ENCODE results near the gene HSF2BP.
"Not testable (repeated sequence)": the region's sequence is repeated elsewhere in the genome, so short reads cannot be mapped to it uniquely, and the experiment has no call there.

The HSF2BP gene

DNA sequence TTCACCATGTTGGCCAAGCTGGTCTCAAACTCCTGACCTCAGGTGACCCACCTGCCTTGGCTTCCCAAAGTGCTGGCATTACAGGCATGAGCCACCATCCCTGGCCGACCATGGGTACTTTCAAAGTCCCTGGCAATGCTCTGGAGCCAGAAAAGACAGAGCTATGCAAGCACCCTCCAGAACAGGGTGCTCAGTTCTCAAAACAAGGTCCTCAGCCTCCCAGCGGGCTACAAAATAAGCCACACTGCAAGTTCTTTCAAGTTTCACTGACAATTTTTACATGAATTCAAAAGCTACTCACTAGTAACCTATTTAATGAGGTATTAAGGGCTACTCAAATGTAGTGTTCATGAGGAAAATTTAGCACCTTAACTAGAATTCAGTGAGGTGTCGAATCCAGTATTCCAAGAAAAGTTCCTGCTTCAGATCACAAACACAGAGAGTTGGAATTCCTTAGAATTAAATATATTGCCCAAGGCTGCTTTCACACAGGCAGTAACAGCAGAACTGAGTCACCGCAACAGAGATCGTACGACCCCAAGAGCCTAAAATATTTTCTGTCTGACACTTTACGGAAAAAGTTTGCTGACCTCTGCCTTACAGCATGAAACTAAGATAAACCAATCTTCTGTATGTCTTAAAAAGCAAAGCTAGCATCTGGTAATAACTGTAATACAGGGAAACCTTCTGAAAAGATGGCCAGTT lies 60.7 kb downstream of the HSF2BP start:
- DNase-seq (ENCODE audit: low read depth in 2 of 3, low spot score in 2 of 3) = no peak

DNA sequence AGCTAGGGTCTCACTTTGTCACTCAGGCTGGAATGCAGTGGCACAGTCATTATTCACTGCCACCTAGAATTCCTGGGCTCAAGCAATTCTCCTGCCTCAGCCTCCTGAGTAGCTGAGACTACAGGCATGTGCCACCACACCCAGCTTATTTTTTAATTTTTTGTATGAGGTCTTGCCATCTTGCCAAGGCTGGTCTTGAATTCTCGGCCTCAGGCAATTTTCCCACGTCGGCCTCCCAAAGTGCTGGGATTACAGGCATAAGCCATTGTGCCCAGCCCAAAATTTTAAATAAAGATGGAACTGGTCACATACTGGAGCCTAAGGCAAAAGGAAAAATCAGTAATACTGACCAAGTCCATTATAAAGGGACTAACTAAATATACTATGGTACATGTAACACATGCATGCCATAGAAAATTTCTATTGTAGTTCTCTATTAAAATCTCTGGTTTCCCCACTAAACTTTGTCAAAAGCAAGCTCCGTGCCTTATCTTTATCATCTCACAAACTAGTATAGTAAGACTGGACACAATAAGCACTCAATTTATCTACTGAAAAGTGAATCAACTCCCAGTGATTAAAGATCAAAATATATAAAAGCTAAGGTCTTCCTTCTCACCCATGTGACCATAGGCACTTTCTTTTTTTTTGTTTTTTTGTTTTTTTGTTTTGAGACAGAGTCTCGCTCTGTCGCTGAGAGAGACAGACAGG lies 61.6 kb downstream of the HSF2BP start:
- DNase-seq (ENCODE audit: low read depth in 2 of 3, low spot score in 2 of 3) = no peak

DNA sequence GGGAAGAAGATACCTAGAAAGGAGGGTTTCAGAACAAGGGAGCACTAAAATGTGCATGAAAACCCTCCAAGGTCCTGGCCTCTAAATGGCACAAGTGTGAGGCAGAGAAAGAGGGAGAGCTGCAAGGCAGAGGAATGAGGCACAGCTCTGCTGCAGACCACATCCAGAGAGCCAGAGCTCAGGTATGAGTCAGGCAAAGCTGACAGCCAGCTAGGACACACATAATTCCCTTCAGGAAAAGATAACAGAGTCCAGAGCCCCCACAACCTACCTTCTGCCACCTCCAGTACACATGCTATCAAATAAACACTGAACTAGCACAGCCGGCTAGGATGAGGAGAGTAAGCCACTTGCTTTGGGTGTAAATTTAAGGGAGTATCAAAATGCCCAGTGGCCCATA lies 62.2 kb downstream of the HSF2BP start:
- DNase-seq (ENCODE audit: low read depth in 2 of 3, low spot score in 2 of 3) = no peak

DNA sequence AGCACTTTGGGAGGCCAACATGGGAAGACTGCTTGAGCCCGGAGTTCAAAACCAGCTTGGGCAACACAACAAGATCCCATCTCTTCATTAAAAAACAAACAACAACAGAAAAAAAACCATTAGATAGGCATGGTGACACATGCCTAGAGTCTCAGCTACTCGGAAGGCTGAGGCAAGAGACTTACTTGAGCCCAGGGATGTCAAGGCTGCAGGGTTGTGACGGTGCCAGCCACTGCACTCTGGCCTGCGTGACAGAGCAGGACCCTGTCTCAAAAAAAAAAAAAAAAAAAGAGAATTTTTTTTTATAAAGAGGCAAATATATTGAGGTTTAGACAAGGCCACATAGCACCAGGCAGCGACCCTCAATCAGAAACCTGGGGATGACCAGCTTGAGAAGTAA lies 62.7 kb downstream of the HSF2BP start:
- DNase-seq (ENCODE audit: low read depth in 2 of 3, low spot score in 2 of 3) = no peak

DNA sequence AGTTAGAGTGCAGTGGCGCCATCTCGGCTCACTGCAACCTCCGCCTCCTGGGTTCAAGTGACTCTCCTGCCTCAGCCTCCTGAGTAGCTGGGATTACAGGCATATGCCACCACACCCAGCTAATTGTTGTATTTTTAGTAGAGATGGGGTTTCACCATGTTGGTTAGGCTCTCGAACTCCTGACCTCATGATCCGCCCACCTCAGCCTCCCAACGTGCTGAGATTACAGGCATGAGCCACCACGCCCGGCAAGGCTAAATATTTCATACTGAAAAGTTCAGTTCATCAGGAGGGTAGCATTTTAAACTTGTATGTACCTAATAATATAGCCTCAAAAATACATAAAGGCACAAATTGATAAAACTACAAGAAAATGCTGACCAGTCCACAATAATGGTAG lies 63.5 kb downstream of the HSF2BP start:
- not testable (repeated sequence) for DNase-seq (ENCODE audit: low read depth in 2 of 3, low spot score in 2 of 3)

DNA sequence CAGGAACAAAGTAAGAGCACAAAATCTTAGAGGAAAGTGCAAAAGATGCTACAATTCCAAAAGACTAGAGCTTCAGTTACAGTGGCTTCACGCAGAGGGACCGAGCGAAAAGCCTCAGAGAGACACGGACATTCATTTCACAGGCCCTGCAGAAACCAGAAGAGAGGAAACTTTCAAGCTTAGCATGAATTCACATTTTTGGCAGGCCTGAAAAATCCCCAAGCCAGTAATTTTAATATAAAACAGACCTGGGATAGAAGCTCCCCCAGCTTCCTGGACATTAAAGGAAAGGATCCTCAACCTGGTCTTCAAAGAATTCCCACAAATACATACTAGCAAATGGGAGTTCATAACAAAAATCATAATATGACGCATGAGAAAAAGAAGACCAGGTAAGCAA lies 66.2 kb downstream of the HSF2BP start:
- no peak for DNase-seq (ENCODE audit: low read depth in 2 of 3, low spot score in 2 of 3)

DNA sequence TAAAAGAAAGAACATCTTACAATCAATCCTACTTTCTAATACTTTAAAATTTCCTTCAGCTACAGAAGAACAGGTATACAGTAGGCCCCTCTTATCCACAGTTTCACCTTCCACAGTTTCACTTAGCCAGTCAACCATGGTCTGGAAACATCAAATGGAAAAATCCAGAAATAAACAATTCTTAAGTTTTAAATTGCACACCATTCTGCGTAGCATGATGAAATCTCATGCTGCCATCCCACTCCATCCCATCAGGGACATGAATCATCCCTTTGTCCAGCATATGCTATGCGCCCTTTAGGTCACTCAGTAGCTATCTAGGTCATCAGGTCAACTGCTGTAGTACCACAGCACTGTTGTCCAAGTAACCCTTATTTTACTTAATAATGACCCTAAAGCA lies 67.7 kb downstream of the HSF2BP start:
- DNase-seq (ENCODE audit: low read depth in 2 of 3, low spot score in 2 of 3) = no peak

DNA sequence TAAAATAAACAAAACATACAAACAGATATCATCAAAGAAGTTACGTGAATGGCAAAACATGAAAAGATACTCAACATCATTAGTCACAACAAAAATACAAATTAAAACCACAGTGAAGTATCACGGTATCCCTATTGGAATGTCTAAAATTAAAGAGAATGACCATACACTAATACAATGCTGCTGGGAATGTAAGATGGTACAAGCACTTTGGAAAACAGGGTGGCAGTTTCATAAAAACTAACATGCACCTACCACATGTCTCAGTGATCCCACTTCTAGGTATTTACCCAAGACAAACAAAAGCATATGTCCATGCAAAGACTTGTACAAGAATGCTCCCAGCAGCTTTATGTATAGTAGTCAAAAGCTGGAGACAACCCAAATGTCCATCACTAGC lies 69.1 kb downstream of the HSF2BP start:
- no peak for DNase-seq (ENCODE audit: low read depth in 2 of 3, low spot score in 2 of 3)

DNA sequence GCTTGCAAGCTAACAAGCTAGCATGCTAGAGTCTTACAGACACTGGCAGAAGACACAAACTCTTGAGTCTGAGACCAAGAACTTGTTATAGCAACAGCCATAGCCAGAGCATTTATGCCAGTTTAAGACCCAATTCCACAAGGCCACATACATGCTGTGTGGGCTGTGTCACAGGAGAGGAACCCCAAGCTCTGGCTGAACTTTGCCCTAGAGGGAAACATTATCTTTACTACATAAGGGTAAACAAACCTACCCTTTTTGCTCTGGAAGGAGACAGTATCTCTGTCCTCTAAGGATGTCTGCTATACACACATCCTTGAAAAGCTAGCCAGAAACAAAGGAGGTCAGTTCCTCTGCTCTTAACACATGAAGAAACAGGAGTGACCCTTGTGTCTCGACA lies 70.3 kb downstream of the HSF2BP start:
- DNase-seq (ENCODE audit: low read depth in 2 of 3, low spot score in 2 of 3) = no peak

DNA sequence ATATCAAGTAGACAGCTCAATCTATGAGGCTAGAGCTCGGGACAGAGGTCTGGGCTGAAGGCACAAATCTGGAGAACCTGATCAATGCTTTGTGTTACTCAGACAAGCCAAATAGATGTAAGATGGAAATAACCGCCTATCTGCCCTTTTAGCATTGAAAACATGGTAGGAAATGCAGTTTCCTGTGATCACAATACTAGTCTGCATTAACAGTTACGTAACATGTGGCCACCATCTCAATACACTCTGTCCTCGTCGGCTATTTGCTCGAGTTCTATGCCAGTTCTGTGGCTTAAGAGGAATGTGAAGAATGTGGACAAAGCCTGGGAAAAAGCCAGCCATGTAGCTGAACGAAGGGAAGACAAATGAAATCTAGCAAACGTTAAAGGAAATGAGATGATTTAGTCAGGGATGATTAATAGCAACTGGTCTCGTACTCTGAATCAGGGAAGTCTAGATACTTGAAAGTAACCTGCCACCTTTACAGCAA lies 73.3 kb downstream of the HSF2BP start:
- DNase-seq (ENCODE audit: low read depth in 2 of 3, low spot score in 2 of 3) = no peak

DNA sequence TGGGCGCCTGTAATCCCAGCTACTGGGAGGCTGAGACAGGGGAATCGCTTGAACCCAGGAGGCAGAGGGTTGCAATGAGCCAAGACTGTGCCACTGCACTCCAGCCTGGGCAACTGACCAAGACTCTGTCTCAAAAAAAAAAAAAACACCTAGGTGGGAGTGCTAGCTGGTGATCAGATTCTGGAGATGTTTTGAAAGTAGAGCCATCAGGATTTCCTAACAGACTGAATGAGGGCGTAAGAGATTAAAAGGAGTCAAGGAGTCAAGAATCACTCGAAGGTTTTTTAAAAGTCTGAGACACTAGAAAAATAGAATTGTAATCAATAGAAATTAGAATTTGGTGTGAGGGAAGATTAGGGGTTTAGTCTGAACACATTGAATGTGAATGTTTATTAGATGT lies 73.8 kb downstream of the HSF2BP start:
- no peak for DNase-seq (ENCODE audit: low read depth in 2 of 3, low spot score in 2 of 3)

DNA sequence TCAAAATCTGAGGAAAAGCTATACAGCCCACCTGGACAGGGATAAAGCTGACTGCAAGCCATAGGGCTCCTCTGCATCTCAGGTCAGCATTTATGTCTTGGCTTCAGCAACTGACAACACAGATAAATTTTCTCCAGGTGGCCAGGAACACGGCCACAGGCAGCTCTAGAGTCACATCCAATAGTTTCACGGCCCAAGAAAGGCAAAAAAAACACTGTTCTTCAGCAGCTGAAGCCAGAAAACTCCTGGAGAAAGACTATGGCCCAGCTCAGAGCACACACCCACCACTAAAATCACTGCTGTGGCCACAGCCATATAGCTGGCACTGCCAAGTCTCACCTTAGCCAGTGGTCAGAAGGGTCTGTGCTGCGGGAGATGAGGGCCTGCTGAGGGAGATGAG lies 77.8 kb downstream of the HSF2BP start:
- DNase-seq (ENCODE audit: low read depth in 2 of 3, low spot score in 2 of 3) = no peak

DNA sequence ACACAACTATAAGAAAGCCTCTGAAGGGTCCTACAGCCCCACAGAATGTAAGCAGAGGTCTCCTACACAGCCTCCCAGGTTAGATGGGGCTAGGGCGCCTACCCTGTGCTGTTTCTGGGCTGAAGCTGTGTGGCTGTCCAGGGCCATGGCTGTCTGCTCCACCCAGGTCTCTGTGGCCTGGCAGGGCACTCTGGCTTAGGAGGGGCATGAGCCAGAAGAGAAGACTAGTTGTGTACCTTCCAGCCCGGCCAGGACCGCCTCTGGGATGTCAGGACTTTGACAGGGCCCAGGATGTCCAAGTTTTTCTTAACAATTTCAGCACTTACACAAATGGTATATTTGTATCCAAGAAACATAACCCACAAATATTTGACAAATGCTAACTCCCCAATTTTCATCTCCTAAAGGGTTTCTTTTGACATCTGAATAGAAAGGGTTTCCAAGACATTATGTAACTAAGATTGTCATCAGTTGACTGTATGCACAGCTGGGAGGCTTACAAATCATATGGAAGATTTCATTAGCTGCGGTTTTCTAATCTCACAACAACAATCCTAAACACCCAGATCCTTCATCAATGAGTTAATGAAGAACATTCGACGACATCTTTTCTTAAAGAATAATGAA lies 80.5 kb downstream of the HSF2BP start:
- DNase-seq (ENCODE audit: low read depth in 2 of 3, low spot score in 2 of 3) = no peak

DNA sequence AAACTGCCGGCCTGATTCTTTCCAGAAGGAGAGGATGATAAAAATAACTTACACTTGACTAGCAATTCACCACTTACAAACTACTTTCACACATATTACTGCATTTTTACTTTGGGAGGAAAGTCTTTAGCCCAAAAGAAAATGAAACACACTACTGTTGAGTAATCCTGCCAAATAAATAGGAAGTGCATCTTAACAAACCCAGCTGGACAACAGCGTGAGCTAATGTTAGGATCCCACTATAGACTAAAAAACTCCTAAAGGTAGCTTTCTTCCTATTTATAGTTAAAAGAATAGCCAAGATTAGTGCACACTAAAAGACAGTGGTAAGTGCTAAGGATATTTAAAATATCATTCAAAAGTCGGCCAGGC lies 83.8 kb downstream of the HSF2BP start:
- no peak for DNase-seq (ENCODE audit: low read depth in 2 of 3, low spot score in 2 of 3)

DNA sequence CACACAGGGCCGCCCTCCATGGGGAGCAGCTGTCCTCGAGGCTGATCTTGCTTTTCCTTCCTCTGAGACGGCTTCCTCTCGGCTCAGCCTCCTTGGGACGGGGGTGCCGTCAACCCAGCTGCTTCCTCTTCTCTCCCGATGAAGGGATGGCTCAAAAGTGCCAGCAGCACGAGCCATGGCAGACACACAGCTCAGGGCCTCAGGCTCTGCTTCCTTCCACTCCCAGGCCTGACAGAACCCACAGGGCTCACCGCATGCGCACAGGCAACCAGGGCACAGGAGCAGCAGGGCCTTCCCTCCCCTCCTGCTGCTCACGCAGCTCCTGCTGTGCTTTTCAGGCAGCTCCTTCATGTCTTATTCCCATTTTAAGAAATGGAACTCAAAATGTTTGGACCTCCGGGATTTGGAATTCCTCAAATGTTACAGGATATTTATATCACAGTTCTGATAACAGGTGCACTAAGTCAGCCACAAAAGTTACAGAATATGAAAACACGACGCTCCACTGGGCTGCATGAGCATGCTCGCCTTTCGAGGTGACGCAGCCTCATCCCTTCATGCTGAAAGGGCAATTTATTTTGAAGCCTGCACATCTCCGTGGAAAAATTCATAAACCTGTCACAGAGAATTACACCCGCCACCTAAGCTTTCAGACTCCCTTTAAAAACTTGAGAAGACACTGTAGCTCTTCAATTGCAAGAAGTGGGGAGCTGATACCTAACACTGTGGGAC lies 84.4 kb downstream of the HSF2BP start:
- no peak for DNase-seq (ENCODE audit: low read depth in 2 of 3, low spot score in 2 of 3)

DNA sequence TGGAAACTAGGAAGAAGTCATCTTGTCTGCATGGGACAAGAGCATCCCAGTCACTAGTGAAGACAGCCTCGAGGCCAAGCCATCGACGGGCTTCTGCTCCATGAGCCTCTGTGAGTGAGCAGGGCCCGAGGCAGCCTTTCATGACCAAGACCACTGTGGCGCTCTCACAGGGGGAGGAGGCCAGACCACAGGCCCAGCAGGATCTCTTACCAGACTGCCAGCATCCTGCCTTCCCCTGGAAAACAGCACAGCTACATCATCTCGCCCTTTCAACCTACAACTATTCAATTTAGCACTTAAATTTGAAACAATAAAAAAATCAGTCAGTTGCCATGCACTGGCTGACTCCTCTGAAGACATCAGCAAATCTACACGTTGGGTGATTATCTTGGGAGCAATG lies 85.4 kb downstream of the HSF2BP start:
- DNase-seq (ENCODE audit: low read depth in 2 of 3, low spot score in 2 of 3) = no peak

DNA sequence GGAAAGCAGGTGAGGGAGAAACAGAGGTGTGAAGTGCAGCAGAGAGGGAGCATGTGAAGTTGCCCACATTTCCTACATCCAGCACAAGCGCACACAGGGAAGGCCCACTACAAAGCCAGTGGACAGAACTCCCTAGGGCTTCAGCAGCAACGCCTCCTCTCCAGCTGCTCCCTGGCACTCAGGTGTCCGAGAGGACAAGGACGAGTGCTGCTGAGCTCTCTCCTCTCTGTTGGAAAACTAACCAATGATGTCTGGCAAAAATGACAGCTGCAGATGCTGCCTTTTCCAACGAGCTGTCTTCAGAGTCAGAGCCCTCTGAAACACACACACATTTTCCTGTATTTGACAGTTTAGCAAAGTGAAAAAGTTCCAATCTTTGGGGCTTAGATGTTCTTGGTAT lies 86.8 kb downstream of the HSF2BP start:
- DNase-seq (ENCODE audit: low read depth in 2 of 3, low spot score in 2 of 3) = no peak

DNA sequence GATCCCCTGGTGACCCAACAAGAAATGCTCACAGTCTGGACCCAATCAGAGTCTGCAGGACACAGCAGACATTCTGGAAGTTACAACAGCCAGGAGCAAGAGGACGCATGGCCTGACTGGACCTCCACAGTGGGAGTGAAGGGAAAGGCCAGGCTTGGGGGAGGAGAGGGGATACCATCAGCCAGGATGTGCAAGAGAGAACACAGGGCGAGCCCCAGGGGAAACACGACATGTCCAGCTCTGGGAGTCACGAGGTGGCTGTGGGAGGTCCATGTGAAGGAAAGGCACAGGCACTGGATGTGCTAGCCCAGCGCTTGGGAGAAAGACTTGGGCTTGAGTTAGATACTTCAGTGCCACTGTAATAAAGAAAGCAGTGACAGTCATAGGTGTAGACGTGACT lies 87.3 kb downstream of the HSF2BP start:
- no peak for DNase-seq (ENCODE audit: low read depth in 2 of 3, low spot score in 2 of 3)

DNA sequence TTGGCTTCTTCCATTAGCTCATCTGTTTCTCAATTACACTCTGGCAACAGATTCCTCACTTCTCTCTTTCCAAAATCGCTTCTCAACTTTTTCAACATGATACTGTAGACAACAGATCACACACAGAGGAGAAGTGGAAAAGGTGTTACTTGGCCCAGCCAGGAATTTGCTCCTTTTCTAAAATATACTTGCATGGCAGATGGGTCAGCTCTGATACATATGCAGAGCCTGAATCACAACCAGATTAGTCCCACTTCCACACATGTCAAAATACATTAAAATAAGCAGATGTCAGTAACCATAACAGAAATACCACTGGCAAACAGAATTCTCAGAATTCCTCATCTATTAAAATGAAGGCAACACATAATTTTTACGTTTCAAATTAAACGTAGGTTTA lies 89.1 kb downstream of the HSF2BP start:
- DNase-seq (ENCODE audit: low read depth in 2 of 3, low spot score in 2 of 3) = not testable (repeated sequence)

DNA sequence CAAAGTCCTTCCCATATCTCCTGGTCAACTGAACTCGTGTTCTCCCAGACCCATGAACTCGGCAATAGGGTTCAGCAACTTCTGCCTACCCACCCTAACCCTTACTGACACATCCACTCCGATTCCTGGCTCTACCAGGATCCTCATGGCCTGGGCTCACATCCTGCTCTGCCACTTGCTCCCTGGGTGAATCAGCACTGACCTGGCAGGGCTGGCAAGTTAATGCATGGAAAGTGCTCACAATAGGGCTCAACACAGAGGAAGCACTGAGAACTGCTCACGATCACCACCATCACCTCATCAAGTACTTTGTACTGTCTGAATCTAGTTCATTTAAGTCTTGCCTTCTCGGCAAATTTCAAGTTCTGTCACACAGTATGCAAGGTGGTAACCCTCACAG lies 96.8 kb downstream of the HSF2BP start:
- DNase-seq (ENCODE audit: low read depth in 2 of 3, low spot score in 2 of 3) = not testable (repeated sequence)

DNA sequence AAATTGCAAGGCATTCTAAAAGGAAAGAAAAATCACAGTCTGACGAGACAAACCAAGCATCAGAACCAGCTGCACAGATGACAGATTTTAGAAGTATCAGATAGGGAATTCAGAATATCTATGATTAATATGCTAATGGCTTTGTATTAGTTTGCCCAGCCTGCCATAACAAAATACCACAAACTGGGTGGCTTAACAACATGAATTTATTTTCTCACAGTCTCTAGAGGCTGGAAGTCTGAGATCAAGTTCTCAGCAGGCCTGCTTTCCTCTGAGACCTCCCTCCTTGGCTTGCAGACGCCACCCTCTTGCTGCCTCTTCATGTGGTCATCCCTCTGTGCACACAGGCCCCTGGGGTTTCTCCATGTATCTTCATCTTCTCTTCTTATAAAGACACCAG lies 118.7 kb downstream of the HSF2BP start:
- DNase-seq (ENCODE audit: low read depth in 2 of 3, low spot score in 2 of 3) = not testable (repeated sequence)

Measured in activated CD8-positive, alpha-beta memory T cell treated with anti-CD3 and anti-CD28 coated beads for 48 hours (primary cell).